HCT116 (cell line): ENCODE data around the gene CHST3. TPM values are rescaled to one million over a fixed set of nuclear protein-coding genes. Genes with fewer than 3 reads are reported as not detected.

Source experiments
- ATAC-seq: fragments of 200-7000 bp; cut with Tn5 transposase; 2 replicates; pipeline ENCODE4 v1.9.1; 2020; ENCODE audit warnings: mild to moderate bottlenecking, moderate library complexity
- BruUV-seq: library from RNA; stranded (reverse); fragments of 400-500 nt; replicated peaks from 2 replicates; lab custom pipeline; 2021; lab: Mats Ljungman, UMichigan
- CTCF ChIA-PET: fragments of 300-600 bp; sonication (Branson Sonifier 250); formaldehyde crosslinking; loops from one replicate; lab custom pipeline; 2021; ENCODE audit warnings: antibody characterized with exemption; lab: Charles Lee
- POLR2A ChIA-PET: fragments of 300-600, 350-600 bp; sonication (Branson Sonifier 250); formaldehyde crosslinking; loops from one replicate; lab custom pipeline; 2021; ENCODE audit warnings: antibody characterized with exemption; lab: Charles Lee
- RAD21 ChIA-PET, 2 experiments: fragments of 300-600 bp; sonication (Branson Sonifier 250); formaldehyde crosslinking; loops; one replicate each; lab custom pipeline; 2023; ENCODE audit warnings: low total read pairs in 2 of 2; ENCODE audit not compliant: uncharacterized antibody in 2 of 2, unreplicated experiment in 2 of 2, low non-redundant PET in 1 of 2; lab: Charles Lee
- DNase-seq: peaks from one replicate; pipeline ENCODE4 v3.0.0-alpha.2; 2010; ENCODE audit warnings: low read depth, low spot score
- H2AFZ ChIP-seq: fragments of 200-600 bp; shearing (Covaris generic), sonication (generic); 2 replicates; pipeline ENCODE4 v1.6.1; 2017; ENCODE audit warnings: low read depth, mixed run types, mixed read lengths, antibody characterized with exemption, low read length; ENCODE audit not compliant: poor library complexity, severe bottlenecking
- H3K27ac ChIP-seq: 2 replicates; pipeline ENCODE4 v1.5.1; 2012; ENCODE audit warnings: low read depth, low read length
- H3K27me3 ChIP-seq: fragments of 200-600 bp; sonication (generic); 2 replicates; pipeline ENCODE4 v1.6.1; 2016; ENCODE audit warnings: mixed run types, low read length, mixed read lengths; ENCODE audit not compliant: insufficient read depth
- H3K36me3 ChIP-seq, 2 experiments: fragments of 200-500 bp in 1 of 2; fragments of 200-600 bp in 1 of 2; sonication (Bioruptor generic) in 1 of 2; sonication (generic) in 1 of 2; 2 replicates each; pipeline versions ENCODE4 v1.5.1 to v1.6.1; 2014 to 2016; ENCODE audit warnings: low read length in 2 of 2, inconsistent platforms in 1 of 2, mixed read lengths in 1 of 2, mixed run types in 1 of 2; ENCODE audit not compliant: insufficient read depth in 2 of 2, control insufficient read depth in 1 of 2
- H3K4me1 ChIP-seq, 2 experiments: fragments of 200-600 bp in 1 of 2; sonication (generic) in 1 of 2; 2 replicates each; pipeline versions ENCODE4 v1.5.1 to v1.6.1; 2012 to 2017; ENCODE audit warnings: low read length in 2 of 2, inconsistent platforms in 1 of 2, mild to moderate bottlenecking in 1 of 2, mixed read lengths in 1 of 2, mixed run types in 1 of 2, moderate library complexity in 1 of 2; ENCODE audit not compliant: insufficient read depth in 2 of 2, control insufficient read depth in 1 of 2
- H3K4me2 ChIP-seq: fragments of 200-600 bp; sonication (generic); 2 replicates; pipeline ENCODE4 v1.6.1; 2017; ENCODE audit warnings: mixed run types, low read length, mixed read lengths
- H3K4me3 ChIP-seq, 2 experiments: fragments of 200-600 bp in 1 of 2; sonication (generic) in 1 of 2; replicated peaks in 1 of 2; 2 replicates each; pipeline ENCODE4 v1.5.1; 2011 to 2016; ENCODE audit warnings: low read length in 2 of 2, control low read depth in 1 of 2, low read depth in 1 of 2, mild to moderate bottlenecking in 1 of 2, mixed read lengths in 1 of 2, mixed run types in 1 of 2
- H3K79me2 ChIP-seq: fragments of 200-600 bp; sonication (generic); 2 replicates; pipeline ENCODE4 v1.6.1; 2017; ENCODE audit warnings: mild to moderate bottlenecking, mixed run types, low read length, moderate library complexity, mixed read lengths; ENCODE audit not compliant: insufficient read depth
- H3K9ac ChIP-seq: fragments of 200-600 bp; sonication (generic); 2 replicates; pipeline ENCODE4 v1.6.1; 2016; ENCODE audit warnings: low read length, mixed read lengths
- H3K9me2 ChIP-seq: fragments of 200-600 bp; sonication (generic), shearing (Covaris generic); 2 replicates; pipeline ENCODE4 v1.6.1; 2017; ENCODE audit warnings: mixed run types, mild to moderate bottlenecking, moderate library complexity; ENCODE audit not compliant: insufficient read depth
- H3K9me3 ChIP-seq, 2 experiments: fragments of 200-500 bp in 1 of 2; fragments of 200-600 bp in 1 of 2; sonication (Bioruptor generic) in 1 of 2; sonication (generic) in 1 of 2; 2 replicates each; pipeline ENCODE4 v1.6.1; 2014 to 2017; ENCODE audit warnings: low read length in 2 of 2, mixed read lengths in 2 of 2, inconsistent platforms in 1 of 2, low read depth in 1 of 2, mild to moderate bottlenecking in 1 of 2, mixed run types in 1 of 2, moderate library complexity in 1 of 2; ENCODE audit not compliant: control insufficient read depth in 1 of 2, insufficient read depth in 1 of 2
- H4K20me1 ChIP-seq: fragments of 200-600 bp; sonication (generic), shearing (Covaris generic); 2 replicates; pipeline ENCODE4 v1.6.1; 2017; ENCODE audit warnings: mixed run types, mild to moderate bottlenecking, moderate library complexity; ENCODE audit not compliant: insufficient read depth
- CEBPB ChIP-seq: IDR thresholded peaks from 2 replicates; pipeline ENCODE4 v1.6.1; 2012; ENCODE audit warnings: low read depth
- EGR1 ChIP-seq: IDR thresholded peaks from 2 replicates; pipeline ENCODE4 v1.6.1; 2012; ENCODE audit warnings: low read depth
- ELF1 ChIP-seq: IDR thresholded peaks from 2 replicates; pipeline ENCODE4 v1.6.1; 2012; ENCODE audit warnings: low read depth, borderline replicate concordance
- EZH2phosphoT487 ChIP-seq: fragments of 200-600 bp; IDR thresholded peaks from 2 replicates; pipeline ENCODE4 v1.6.1; 2018; ENCODE audit warnings: antibody characterized with exemption, borderline replicate concordance
- FOSL1 ChIP-seq: IDR thresholded peaks from 2 replicates; pipeline ENCODE4 v1.6.1; 2012; ENCODE audit warnings: low read depth
- JUND ChIP-seq: IDR thresholded peaks from 2 replicates; pipeline ENCODE4 v1.6.1; 2012
- POLR2A ChIP-seq: IDR thresholded peaks from 2 replicates; pipeline ENCODE4 v1.7.0; 2011; ENCODE audit warnings: borderline replicate concordance; ENCODE audit not compliant: insufficient read depth, insufficient read length; ENCODE audit errors: extremely low read depth
- POLR2AphosphoS5 ChIP-seq: IDR thresholded peaks from 2 replicates; pipeline ENCODE4 v1.6.1; 2011; ENCODE audit warnings: mild to moderate bottlenecking, low read depth, low read length, moderate library complexity
- RAD21 ChIP-seq: IDR thresholded peaks from 2 replicates; pipeline ENCODE4 v1.6.1; 2012; ENCODE audit warnings: low read depth, mild to moderate bottlenecking
- SIN3A ChIP-seq: IDR thresholded peaks from 2 replicates; pipeline ENCODE4 v1.6.1; 2012; ENCODE audit warnings: low read depth
- TCF7L2 ChIP-seq: IDR thresholded peaks from 2 replicates; pipeline ENCODE4 v1.7.0; 2011; ENCODE audit warnings: borderline replicate concordance, inconsistent platforms; ENCODE audit not compliant: insufficient read depth, insufficient read length; ENCODE audit errors: extremely low read depth
- YY1 ChIP-seq: IDR thresholded peaks from 2 replicates; pipeline ENCODE4 v1.6.1; 2011; ENCODE audit warnings: low read length, low read depth, moderate library complexity, mild to moderate bottlenecking; ENCODE audit not compliant: insufficient replicate concordance; ENCODE audit errors: extremely low read depth
- ZFX ChIP-seq: fragments of 450-650 bp; IDR thresholded peaks from 2 replicates; pipeline ENCODE4 v1.6.1; 2017
- ZNF274 ChIP-seq: fragments of 200-500 bp; sonication (Bioruptor generic); IDR thresholded peaks from 2 replicates; pipeline ENCODE4 v1.6.1; 2014; ENCODE audit warnings: mild to moderate bottlenecking, low read depth, low read length, inconsistent platforms
- intact Hi-C: fragments of 100-400 bp; cut with micrococcal nuclease; formaldehyde crosslinking; loops from 2 replicates; pipeline ENCODE4 v1.10.0; 2022
- total RNA-seq: library from RNA; stranded (reverse); gene quantifications from one replicate; pipeline ENCODE4 v1.2.1, GENCODE V29; 2021; ENCODE audit not compliant: unreplicated experiment
- TF ChIP-seq, protein P1 (sequence below), 3 experiments: fragments of 200-600 bp in 1 of 3; sonication (generic) in 1 of 3; IDR thresholded peaks in 2 of 3; conservative IDR thresholded peaks in 1 of 3; 2 replicates each; pipeline ENCODE4 v1.5.1; 2012 to 2017; ENCODE audit warnings: low read depth in 2 of 3, low read length in 2 of 3, antibody characterized with exemption in 1 of 3, borderline replicate concordance in 1 of 3, control low read depth in 1 of 3, mild to moderate bottlenecking in 1 of 3, mixed read lengths in 1 of 3, mixed run types in 1 of 3, moderate library complexity in 1 of 3; ENCODE audit not compliant: insufficient read depth in 1 of 3
- TF ChIP-seq, protein P2 (sequence below): IDR thresholded peaks from 2 replicates; pipeline ENCODE4 v1.6.1; 2011; ENCODE audit warnings: mild to moderate bottlenecking, low read length, moderate library complexity; ENCODE audit not compliant: insufficient replicate concordance; ENCODE audit errors: extremely low read depth

CHST3 gene
- total RNA-seq, 1 experiment from 2014 or later, result 10.6 TPM

DNA sequence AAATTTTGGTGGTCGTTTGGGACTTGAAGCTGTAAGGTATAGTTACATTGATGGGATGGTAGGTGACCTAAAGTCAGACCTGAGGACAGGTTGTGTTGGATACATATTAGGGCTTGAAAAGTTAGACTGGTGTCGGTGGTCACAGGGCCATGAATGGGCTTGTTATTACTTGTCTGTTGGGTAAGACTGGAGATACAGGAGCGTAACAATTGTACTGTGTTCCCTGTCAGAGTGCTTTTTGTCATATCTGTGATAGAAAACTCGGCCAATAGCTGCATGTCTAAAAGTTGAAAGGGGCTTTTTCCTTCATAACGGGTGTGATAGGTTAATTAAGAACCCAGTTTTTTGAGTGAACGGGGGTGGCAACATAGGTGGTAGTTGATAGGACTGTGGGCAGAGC lies 13.5 kb upstream of the CHST3 start:
- RAD21 ChIA-PET, result no interaction called here
- POLR2A ChIA-PET, result no interaction called here
- Histone ChIP-seq H3K4me2 (no peak overlapping the region), H3K27me3 (no peaks in the 10 kb centered on the region), H3K4me1 (no peaks in the 10 kb centered on the region), H4K20me1 (no peaks in the 10 kb centered on the region), H3K9ac (no peak overlapping the region), H2AFZ (no peak overlapping the region), H3K9me3 (peaks cover 7 to 14% of the 10 kb centered on the region in 2 experiments; a peak in 2 of 4 replicates)
- BruUV-seq, result no TSS peak
- CTCF ChIA-PET, result no interaction called here
- TF ChIP-seq CEBPB, result no peak
- no peak for TF ChIP-seq EGR1
- no peak for TF ChIP-seq SIN3A
- TF ChIP-seq YY1, result no peak
- no peak for TF ChIP-seq TCF7L2
- no peak for TF ChIP-seq EZH2phosphoT487
- TF ChIP-seq, protein P1, sequence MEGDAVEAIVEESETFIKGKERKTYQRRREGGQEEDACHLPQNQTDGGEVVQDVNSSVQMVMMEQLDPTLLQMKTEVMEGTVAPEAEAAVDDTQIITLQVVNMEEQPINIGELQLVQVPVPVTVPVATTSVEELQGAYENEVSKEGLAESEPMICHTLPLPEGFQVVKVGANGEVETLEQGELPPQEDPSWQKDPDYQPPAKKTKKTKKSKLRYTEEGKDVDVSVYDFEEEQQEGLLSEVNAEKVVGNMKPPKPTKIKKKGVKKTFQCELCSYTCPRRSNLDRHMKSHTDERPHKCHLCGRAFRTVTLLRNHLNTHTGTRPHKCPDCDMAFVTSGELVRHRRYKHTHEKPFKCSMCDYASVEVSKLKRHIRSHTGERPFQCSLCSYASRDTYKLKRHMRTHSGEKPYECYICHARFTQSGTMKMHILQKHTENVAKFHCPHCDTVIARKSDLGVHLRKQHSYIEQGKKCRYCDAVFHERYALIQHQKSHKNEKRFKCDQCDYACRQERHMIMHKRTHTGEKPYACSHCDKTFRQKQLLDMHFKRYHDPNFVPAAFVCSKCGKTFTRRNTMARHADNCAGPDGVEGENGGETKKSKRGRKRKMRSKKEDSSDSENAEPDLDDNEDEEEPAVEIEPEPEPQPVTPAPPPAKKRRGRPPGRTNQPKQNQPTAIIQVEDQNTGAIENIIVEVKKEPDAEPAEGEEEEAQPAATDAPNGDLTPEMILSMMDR (IDR thresholded peaks at IDR 0.05 in 2 of 3, conservative IDR thresholded peaks at IDR 0.05 in 1 of 3; ENCODE audit: borderline replicate concordance in 1 of 3, insufficient read depth in 1 of 3, low read depth in 2 of 3, low read length in 2 of 3), result no peak
- TF ChIP-seq ZFX, result no peak
- TF ChIP-seq POLR2A, result no peak
- no peak for TF ChIP-seq FOSL1
- TF ChIP-seq ZNF274, result no peak
- TF ChIP-seq, protein P2, sequence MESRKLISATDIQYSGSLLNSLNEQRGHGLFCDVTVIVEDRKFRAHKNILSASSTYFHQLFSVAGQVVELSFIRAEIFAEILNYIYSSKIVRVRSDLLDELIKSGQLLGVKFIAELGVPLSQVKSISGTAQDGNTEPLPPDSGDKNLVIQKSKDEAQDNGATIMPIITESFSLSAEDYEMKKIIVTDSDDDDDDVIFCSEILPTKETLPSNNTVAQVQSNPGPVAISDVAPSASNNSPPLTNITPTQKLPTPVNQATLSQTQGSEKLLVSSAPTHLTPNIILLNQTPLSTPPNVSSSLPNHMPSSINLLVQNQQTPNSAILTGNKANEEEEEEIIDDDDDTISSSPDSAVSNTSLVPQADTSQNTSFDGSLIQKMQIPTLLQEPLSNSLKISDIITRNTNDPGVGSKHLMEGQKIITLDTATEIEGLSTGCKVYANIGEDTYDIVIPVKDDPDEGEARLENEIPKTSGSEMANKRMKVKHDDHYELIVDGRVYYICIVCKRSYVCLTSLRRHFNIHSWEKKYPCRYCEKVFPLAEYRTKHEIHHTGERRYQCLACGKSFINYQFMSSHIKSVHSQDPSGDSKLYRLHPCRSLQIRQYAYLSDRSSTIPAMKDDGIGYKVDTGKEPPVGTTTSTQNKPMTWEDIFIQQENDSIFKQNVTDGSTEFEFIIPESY, result no peak
- TF ChIP-seq JUND, result no peak
- no peak for TF ChIP-seq POLR2AphosphoS5
- no peak for TF ChIP-seq RAD21
- no peak for TF ChIP-seq ELF1
- TF ChIP-seq, all 23 proteins: peak for 0
- H3K9me2 ChIP-seq, result no peaks in the 10 kb centered on the region
- H3K79me2 ChIP-seq, result no peaks in the 10 kb centered on the region
- H3K4me3 ChIP-seq, result no peak overlapping the region
- intact Hi-C loops, result no loop called here
- H3K27ac ChIP-seq, result no peak overlapping the region
- H3K36me3 ChIP-seq, result no peaks in the 10 kb centered on the region
- ATAC-seq (no peak), DNase-seq (no peak)
